Measurements from ENCODE around the gene TMPRSS13.
"Not testable (repeated sequence)": the region's sequence is repeated elsewhere in the genome, so short reads cannot be mapped to it uniquely, and the experiment has no call there.

Gene TMPRSS13

DNA sequence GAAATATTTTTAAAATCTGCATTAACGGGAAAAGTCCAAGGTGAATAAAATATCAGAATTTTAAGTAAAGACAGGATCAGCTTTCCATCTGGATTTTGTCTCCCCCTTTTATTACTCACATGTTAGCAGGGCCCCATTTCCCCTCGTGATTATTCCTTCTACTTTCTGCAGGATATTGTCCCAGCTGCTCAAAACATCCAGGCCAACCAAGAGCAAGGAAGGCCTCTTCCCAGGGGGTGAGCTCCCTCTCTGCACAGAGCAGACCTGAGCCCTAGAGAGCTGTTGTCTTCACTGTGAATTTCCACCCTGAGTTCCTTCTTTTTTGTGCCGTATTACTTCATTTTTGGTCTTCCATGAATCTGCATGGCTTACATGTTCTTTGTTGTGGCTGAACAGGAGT, 3.7 kb upstream of the TMPRSS13 start:
- no peak overlapping the region for H3K4me3 ChIP-seq (ENCODE audit: low read length)
- no peak for DNase-seq (ENCODE audit: low read depth, low spot score)

DNA sequence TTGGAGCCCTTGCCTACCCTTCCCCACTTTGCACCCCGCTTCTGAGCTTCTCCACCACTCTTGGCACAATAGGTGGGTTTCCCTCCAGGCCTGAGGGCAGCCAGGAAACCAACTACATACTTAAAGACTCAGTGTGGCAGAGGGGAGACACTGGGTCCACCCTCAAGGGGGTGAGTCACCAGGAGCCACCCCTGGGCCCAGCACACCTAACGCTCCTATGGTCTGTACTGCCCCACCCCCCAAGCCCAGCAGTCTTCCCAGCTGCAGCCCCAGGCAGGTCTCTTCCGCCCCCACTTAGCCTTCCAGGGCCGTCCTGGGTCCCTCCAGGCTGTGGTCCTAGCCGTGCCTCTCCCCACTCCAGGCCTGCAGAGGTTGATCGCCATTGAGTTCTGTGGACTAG, 3.2 kb upstream of the TMPRSS13 start:
- no peak for DNase-seq (ENCODE audit: low read depth, low spot score)
- H3K4me3 ChIP-seq (ENCODE audit: low read length): no peak overlapping the region

DNA sequence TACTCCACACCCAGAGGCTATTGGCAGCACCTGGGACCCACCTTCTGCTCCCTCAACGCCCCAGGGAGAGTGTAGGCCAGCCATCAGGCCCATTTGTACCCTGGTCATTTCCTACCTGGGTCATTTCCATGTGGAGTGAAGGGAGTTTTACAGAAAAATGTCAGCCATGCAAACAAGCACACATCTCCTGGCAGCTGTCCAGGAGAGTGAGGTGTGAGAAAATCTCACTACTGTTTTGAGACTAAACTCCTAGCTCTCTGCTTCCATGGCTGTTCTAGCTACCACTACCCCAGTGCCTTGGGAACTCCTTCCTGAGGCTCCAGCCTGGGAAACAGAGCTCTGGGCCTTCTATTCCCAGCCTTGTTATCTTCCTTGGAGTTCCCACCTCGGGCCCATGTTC, 2.8 kb upstream of the TMPRSS13 start:
- H3K4me3 ChIP-seq (ENCODE audit: low read length): no peak overlapping the region
- DNase-seq (ENCODE audit: low read depth, low spot score): no peak

DNA sequence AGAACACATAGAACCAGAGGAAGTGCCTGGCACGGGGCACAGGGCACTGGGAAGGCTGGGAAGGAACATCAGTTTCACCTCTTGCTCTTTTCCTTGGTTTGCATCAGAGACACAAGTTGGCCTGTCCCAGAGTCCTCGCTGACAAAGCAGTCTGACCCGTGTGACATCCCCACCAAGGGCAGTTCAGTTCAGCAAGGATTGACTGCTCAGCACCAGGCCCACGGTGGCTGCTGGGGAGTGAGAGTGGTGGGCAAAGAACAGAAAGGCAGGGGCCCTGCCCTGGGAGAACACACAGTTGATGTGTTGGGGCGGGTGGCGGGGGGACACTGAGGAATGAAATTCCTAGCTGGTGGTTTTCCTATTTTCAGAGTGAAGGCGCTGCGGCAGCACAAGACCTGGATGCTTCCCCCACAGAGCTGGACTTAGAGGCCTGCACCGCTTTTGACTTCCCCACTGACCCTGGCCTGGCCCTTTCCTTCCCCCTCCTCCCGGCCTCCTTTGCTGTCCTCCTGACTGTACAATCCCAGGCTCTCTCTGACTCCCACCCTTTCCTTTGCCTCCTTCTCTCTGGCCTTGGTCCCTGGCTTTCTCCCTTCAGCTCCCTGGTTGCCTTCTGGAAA, 2.2 kb upstream of the TMPRSS13 start:
- no peak for DNase-seq (ENCODE audit: low read depth, low spot score)
- H3K4me3 ChIP-seq (ENCODE audit: low read length): no peak overlapping the region

DNA sequence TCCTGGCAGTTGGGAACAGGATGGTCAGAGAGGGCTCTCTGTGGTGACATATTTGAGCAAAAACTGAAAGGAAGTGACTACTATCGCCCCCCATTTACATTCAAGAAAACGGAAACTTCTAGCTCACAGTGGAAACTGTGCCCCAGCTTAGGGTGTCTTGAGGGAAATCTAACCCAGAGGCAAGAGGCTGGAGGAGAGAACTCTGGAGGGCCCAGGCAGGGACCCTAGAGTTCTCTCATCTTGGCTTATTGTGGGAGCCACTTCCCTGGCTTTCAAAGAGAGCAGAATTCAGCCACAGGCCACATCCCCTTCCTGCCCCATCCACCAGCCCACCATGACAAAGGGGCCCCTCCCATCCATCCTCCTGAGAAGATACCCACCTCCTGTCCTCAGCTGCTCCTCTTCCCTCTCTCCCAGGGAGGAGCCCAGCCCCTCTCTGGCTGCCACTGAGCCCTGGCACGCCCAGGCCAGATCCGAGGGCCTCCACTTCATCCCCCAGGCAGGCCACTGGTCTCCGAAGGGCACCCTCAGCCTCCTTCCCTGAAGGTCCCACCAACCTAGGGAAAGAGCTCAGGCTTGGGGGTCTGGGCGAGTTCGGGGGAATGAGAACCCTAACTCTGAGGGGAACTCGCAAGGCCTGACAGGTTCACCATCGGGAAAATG, 1.6 kb upstream of the TMPRSS13 start:
- peak overlapping the region; percentile 33 for H3K4me3 ChIP-seq (ENCODE audit: low read length)
- DNase-seq (ENCODE audit: low read depth, low spot score): peak; percentile 96

DNA sequence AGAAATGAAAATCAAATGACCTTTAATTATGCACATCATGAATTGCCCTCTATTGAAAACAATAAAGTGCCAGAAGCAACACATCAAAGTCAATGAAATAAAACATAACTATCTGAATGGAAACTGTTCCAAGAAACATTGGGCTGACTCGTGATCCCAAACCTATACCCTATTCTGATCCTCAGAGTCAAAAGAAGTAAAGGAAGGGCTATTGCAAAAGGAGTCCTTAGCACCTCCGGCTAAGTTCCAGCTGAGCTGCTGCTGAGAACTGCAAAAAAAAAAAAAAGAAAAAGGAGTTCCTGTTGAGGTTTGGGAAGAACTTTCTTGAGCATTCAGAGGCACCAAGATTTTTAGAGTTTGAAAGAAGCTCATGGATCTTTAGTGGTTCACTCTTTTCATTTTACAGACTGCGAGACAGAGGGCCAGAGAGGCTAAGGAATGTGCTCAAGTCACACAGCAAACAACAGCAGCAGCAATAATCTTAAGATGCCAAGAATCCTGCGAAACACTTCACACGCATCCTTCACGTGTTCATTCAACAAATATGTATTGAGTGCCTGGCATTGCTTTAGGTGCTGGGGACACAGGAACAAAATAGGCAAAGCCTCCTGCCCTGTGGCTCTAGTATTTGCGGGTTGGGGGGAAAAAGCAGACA, 841 bp upstream of the TMPRSS13 start:
- peak overlapping the region; percentile 33 for H3K4me3 ChIP-seq (ENCODE audit: low read length)
- DNase-seq (ENCODE audit: low read depth, low spot score): no peak

DNA sequence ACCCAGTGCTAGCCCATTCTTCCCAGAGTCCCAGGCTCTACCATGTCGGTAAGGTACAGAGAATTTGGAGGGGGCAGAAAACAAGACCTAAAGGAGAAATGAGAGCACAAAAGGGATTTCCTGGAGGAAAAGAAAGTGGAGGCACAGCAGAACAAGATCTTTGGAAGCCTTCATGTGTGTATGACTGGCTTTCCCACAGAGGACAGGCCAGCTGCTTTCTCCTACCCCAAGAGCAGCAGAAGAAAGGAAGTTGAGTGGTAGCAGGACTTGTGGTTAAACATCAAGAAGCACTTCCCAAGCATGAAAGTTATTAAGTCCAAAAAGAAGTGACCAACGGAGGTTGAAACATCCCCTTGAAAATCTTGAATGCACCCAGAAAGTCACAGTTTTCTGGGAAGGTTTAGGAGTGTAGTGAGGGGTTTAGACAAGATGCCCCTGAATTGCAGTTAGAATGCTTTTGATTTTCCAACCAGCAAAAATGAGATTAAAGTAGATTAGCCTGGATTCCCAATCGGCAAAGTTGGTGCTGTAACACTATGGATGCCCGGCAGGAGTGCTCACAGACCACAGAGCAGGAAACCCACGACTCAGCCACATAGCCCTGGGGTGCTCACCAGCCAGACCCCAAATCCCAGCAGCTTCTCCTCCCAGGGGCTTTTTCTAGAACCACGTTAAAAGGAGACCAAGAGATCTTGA, 608 bp downstream of the TMPRSS13 start:
- DNase-seq (ENCODE audit: low read depth, low spot score): no peak
- no peak overlapping the region for H3K4me3 ChIP-seq (ENCODE audit: low read length)

DNA sequence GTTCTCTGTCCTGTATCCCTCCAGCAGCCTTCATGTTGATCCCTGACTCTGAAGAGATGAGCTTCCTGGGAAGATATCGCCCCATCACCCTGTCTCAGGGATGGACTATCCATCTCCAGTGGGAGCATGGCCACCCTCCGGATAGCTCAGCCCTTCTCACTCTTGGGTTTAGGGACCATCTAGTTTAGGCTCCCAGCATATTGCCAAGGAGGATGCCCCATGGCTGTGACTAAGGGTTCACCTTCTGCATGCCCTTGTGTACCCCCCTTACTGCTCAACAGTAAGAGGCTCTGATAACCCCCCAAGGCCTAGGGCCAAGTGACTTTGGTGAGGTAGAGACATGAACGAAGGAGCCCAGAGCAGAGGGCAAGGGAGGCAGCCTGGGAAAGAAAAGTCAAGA, 1.3 kb downstream of the TMPRSS13 start:
- no peak for DNase-seq (ENCODE audit: low read depth, low spot score)

DNA sequence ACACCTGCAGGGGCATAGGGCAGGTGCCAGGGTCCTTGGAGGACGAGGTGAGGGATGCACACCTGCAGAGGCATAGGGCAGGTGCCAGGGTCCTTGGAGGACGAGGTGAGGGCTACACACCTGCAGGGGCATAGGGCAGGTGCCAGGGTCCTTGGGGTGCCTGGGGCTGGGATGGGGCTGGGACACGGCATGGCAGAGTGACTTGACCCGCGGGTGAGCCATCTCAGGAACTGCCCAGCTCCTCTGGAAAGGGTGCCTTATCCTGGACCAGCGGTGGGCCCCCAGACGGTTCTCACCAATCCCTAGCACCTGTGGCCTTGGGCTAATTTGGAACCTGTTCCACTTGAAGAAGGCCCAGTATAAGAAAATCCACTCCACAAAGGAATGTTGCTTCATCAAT, 3.0 kb downstream of the TMPRSS13 start:
- not testable (repeated sequence) for DNase-seq (ENCODE audit: low read depth, low spot score); H3K4me3 ChIP-seq (ENCODE audit: low read length)

More for the DNA sequence above, 1.3 kb downstream of the TMPRSS13 start:
- H3K4me3 ChIP-seq (ENCODE audit: low read length): no peak overlapping the region

DNA sequence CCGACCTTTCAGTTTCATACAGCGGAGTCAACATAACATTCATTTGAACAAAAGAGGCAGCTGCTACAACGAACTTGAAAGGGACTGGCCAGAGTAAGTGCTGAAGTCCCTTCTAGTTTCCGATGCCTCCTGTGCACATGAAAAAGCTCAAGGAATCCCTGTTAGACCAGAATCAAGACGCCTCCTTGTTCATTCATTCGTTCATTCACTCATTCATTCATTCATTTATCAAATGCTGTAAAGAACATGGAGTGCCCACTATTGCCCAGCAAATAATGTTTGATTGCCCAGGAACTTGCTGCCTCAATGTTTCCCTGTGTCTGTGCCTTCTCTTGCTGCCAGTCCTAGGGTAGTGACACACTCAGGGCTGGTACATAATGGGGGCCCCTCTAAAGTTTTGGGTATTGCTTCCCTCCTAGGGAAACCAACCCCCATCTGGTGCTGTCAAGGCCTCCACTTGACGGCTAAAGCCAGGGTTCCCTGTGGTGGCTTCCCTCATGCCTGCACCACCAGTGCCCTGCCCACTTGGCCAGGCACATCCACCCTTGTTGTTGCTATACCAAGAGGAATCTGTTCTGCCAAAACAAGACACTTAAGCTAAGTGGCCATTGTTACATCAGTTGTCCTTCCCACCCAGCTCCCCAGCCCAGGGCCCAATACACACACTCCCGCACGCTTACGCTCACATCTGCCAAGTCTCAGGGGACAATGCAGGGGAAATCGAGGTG, 3.8 kb downstream of the TMPRSS13 start:
- DNase-seq (ENCODE audit: low read depth, low spot score): no peak
- H3K4me3 ChIP-seq (ENCODE audit: low read length): no peak overlapping the region

DNA sequence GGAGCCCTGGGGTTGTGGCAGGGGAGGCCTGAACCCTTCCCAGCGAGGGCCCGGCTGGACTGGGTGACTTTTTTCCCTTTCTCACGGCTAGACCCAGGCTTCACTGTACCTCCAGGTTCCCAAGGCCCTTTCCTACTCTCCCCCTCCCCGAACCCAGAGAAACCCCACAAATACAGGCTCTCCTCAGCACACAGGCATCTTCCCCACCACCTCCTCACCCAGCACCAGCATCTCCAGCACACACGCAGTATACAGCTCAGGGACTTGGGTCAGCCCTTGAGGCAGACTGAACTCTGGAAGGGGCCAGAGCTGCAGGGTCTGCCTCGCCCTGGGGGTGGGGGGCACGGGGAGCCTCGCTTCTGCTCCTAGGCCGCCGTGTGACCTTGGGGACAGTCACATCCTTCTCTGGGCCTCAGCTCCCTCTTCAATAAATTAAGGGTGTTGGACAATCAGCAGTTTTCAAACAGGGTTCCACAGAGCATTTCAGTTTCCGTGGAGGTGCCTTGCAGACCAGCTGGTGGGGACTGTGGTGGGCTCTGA, 4.5 kb downstream of the TMPRSS13 start:
- no peak overlapping the region for H3K4me3 ChIP-seq (ENCODE audit: low read length)
- no peak for DNase-seq (ENCODE audit: low read depth, low spot score)

DNA sequence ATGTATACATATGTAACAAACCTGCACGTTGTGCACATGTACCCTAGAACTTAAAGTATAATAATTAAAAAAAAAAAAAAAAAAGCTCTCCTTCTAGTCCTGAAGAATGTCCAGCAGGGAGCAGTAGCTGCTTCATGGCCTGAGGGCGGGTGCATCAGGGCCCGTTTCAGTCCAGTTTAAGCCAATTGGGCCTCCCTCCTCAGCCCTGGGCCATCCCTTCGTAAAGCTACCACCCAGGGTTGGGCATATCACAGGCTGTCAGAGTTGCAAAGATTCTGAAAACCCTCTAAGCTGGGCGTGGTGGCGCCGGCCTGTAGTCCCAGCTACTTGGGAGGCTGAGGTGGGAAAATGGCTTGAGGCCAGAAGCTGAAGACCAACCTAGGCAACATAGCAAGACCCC, 5.4 kb downstream of the TMPRSS13 start:
- H3K4me3 ChIP-seq (ENCODE audit: low read length): no peak overlapping the region
- no peak for DNase-seq (ENCODE audit: low read depth, low spot score)

DNA sequence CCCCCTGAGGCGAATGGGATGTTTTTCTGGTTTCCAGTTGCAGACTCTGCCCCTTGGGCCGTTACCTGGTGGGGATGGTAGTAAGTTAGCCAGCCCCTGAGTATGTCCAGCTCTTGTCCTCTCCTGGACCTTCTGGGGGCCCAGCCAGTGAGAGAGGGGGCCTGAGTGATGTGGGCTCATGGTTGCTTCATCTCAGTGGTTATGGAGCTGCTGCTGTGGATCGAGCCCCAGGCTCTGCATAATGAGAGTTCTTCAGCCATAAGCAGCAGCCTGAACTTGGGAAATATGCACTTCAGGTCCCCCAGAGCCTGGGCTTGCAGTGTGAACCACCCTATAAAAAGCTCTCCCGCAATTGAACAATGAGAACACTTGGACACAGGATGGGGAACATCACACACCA, 5.9 kb downstream of the TMPRSS13 start:
- no peak for DNase-seq (ENCODE audit: low read depth, low spot score)
- H3K4me3 ChIP-seq (ENCODE audit: low read length): no peak overlapping the region

DNA sequence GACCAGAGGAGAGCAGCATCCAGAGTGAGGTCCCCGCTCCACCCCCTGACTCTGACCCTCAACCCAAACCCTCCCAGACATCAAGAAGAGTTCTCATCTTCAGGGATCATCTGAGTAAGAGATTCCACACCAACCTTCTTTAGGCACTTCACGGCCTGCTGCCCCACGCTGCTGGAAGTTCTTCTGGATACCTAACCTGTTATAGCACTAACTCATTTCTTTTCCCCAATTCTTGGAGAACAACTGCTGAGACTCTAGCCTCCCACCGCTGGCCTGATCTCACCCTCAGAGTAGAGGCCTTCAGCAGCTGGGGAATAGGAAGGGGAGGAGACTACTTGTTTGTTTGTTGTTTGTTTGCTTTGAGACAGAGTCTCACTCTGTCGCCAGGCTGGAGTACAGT, 7.3 kb downstream of the TMPRSS13 start:
- H3K4me3 ChIP-seq (ENCODE audit: low read length): no peak overlapping the region

DNA sequence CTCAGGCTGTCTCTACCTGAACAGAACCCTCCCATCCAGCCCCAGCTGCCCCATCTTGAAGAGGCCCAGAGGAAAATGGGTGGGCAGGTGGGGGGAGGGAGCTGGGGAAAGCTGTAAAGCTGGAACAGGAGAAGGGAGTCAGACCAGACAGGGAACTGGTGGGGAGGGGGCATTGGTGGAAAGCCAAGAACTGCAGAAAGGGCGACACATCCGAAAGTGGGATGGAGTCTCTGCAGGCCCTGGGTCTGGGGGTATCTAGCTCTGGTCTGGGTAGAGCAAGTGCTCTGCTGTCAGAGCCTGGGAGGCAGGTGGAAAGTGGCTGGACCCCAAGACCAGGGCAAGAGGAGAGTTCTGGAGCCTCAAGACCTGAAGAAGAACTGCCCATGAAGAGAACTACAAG, 7.7 kb downstream of the TMPRSS13 start:
- no peak for DNase-seq (ENCODE audit: low read depth, low spot score)
- H3K4me3 ChIP-seq (ENCODE audit: low read length): no peak overlapping the region

More for the DNA sequence above, 7.3 kb downstream of the TMPRSS13 start:
- DNase-seq (ENCODE audit: low read depth, low spot score): no peak

DNA sequence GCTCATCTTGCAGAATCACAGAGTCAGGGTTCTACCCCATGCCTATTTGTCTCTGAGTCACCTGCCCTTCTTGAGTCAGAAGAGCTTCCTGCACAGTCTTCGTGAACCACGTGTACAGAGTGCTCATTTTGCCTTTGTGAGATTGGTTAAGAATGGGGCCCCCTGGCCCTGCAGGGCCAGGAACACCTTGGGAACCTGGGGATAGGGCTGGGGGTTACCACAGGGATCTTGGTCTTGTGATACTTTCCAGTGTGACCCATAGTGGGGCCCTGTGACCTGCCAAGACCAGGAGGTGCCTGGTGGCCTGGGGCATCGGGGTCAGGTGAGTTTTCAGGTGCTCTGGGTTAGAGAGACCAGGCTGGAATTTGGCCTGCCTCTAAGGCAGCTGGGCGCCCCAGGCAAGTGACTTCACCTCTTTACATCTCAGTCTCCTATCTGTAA, 9.4 kb downstream of the TMPRSS13 start:
- no peak overlapping the region for H3K4me3 ChIP-seq (ENCODE audit: low read length)
- DNase-seq (ENCODE audit: low read depth, low spot score): no peak

DNA sequence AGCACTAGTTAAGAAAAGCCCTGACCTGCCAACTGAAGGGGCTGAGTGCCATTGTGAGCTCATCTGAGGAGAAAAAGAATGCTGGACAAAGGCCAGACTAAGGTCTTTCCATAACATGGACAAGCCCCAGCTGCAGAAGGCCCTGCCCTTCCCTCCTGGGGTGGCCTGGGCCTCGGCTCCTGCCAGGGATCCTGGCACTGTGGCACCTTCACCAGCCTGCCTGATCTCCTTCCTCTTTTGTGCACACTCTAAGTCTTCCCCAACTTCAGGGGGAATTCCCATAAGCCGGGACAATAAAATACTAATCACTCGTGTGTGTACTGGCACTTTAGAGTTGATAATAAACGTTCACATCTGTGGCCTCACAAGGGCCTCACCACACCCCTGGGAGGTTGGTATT, 9.9 kb downstream of the TMPRSS13 start:
- H3K4me3 ChIP-seq (ENCODE audit: low read length): no peak overlapping the region
- DNase-seq (ENCODE audit: low read depth, low spot score): no peak

DNA sequence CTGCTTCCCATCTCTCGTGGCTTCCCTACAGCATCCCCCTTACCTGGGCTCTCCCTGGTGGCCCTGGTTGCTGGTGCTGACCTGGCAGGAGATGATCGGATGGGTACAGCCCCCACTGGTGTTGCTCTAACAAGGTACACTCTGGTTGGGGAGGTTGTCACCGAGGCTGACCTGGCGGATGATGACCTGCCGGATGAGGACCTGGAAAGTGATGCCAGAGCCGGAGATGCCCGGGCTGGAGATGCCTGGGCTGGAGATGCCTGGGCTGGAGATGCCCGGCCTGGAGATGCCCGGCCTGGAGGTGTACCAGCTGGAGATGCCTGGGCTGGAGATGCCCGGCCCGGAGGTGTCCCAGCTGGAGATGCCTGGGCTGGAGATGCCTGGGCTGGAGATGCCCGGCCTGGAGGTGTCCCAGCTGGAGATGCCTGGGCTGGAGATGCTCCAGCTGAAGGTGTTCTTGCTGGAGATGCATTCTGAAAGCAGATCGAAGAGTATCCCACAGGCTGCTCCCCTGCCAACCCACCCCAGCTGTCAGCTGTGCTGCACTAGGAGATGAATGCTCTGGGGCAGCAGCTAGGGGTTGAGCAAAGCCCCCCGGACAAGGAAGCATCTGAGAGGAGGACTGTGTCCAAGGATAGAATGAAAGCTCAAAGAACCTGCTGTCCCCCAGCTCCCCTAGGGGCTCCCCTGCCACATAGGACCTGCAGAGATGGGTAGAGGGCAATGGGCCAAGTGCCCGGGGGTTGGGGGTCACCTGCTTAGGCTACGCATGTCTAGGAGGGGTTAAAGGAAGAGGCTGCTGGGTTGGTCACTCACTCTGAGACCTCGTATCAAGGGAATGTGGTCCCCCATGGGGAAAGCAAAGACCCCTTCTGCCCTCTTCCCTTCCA, 10.6 kb downstream of the TMPRSS13 start:
- no peak overlapping the region for H3K4me3 ChIP-seq (ENCODE audit: low read length)
- no peak for DNase-seq (ENCODE audit: low read depth, low spot score)

Measured in Jurkat, Clone E6-1 (cell line).